Trophoblast cell (in vitro differentiated cells and primary cell): ENCODE data around the gene INTS1.
A peak's percentile ranks its signal among the peaks of the same experiment; 100 is the strongest.

Source experiments
- DNase-seq, 2 donors: peaks; one replicate each; pipeline ENCODE4 v3.0.0-alpha.2; 2016
- H2AFZ ChIP-seq: 2 replicates; pipeline ENCODE4 v1.6.1; 2013; ENCODE audit warnings: low read length, moderate library complexity, mild to moderate bottlenecking; ENCODE audit not compliant: insufficient read depth, poor library complexity
- H2AK5ac ChIP-seq: 2 replicates; pipeline ENCODE4 v1.6.1; 2013; ENCODE audit warnings: mild to moderate bottlenecking, low read length
- H2BK120ac ChIP-seq: 2 replicates; pipeline ENCODE4 v1.6.1; 2013; ENCODE audit warnings: low read length, mild to moderate bottlenecking, moderate library complexity; ENCODE audit not compliant: insufficient read depth, poor library complexity
- H2BK12ac ChIP-seq: 2 replicates; pipeline ENCODE4 v1.6.1; 2013; ENCODE audit warnings: mild to moderate bottlenecking, low read length, moderate library complexity
- H2BK5ac ChIP-seq: 2 replicates; pipeline ENCODE4 v1.6.1; 2013; ENCODE audit warnings: low read length, low read depth, moderate library complexity, mild to moderate bottlenecking; ENCODE audit not compliant: poor library complexity
- H3K14ac ChIP-seq: 2 replicates; pipeline ENCODE4 v1.6.1; 2013; ENCODE audit warnings: mild to moderate bottlenecking, low read length
- H3K18ac ChIP-seq: 2 replicates; pipeline ENCODE4 v1.6.1; 2013; ENCODE audit warnings: mild to moderate bottlenecking, low read length
- H3K23ac ChIP-seq: 2 replicates; pipeline ENCODE4 v1.6.1; 2013; ENCODE audit warnings: low read length
- H3K27ac ChIP-seq: 2 replicates; pipeline ENCODE4 v1.5.1; 2013; ENCODE audit warnings: low read depth, mild to moderate bottlenecking, inconsistent platforms, low read length, moderate library complexity
- H3K27me3 ChIP-seq: 2 replicates; pipeline ENCODE4 v1.6.1; 2013; ENCODE audit warnings: inconsistent platforms, mild to moderate bottlenecking, low read length, moderate library complexity; ENCODE audit not compliant: insufficient read depth
- H3K36me3 ChIP-seq, 2 experiments: 1 replicate in 1 of 2; 2 replicates in 1 of 2; pipeline ENCODE4 v1.6.1; 2013; ENCODE audit warnings: low read length in 2 of 2, mild to moderate bottlenecking in 2 of 2, moderate library complexity in 1 of 2; ENCODE audit not compliant: insufficient read depth in 2 of 2, control insufficient read depth in 1 of 2
- H3K4ac ChIP-seq: 2 replicates; pipeline ENCODE4 v1.6.1; 2013; ENCODE audit warnings: low read depth, mild to moderate bottlenecking, low read length, moderate library complexity
- H3K4me1 ChIP-seq, 2 experiments: 1 replicate in 1 of 2; 2 replicates in 1 of 2; pipeline ENCODE4 v1.6.1; 2013; ENCODE audit warnings: low read length in 2 of 2, mild to moderate bottlenecking in 2 of 2, moderate library complexity in 1 of 2; ENCODE audit not compliant: insufficient read depth in 2 of 2, control insufficient read depth in 1 of 2
- H3K4me2 ChIP-seq: 2 replicates; pipeline ENCODE4 v1.6.1; 2013; ENCODE audit warnings: inconsistent platforms, mild to moderate bottlenecking, low read length, moderate library complexity
- H3K4me3 ChIP-seq: 2 replicates; pipeline ENCODE4 v1.5.1; 2013; ENCODE audit warnings: mild to moderate bottlenecking, low read depth, low read length, inconsistent platforms
- H3K79me1 ChIP-seq: one replicate; pipeline ENCODE4 v1.6.1; 2013; ENCODE audit warnings: low read length
- H3K79me2 ChIP-seq: 2 replicates; pipeline ENCODE4 v1.6.1; 2013; ENCODE audit warnings: low read length, mild to moderate bottlenecking; ENCODE audit not compliant: control insufficient read depth, insufficient read depth, poor library complexity
- H3K9ac ChIP-seq: 2 replicates; pipeline ENCODE4 v1.6.1; 2013; ENCODE audit warnings: mild to moderate bottlenecking, low read length
- H3K9me3 ChIP-seq: 2 replicates; pipeline ENCODE4 v1.6.1; 2013; ENCODE audit warnings: low read depth, mild to moderate bottlenecking, control low read depth, inconsistent platforms, low read length; ENCODE audit not compliant: insufficient read depth
- H4K12ac ChIP-seq: 2 replicates; pipeline ENCODE4 v1.6.1; 2013; ENCODE audit warnings: low read depth, mild to moderate bottlenecking, low read length, moderate library complexity
- H4K8ac ChIP-seq: 2 replicates; pipeline ENCODE4 v1.6.1; 2013; ENCODE audit warnings: low read depth, mild to moderate bottlenecking, low read length, moderate library complexity
- H4K91ac ChIP-seq: one replicate; pipeline ENCODE4 v1.6.1; 2013; ENCODE audit warnings: low read depth, mild to moderate bottlenecking, low read length, moderate library complexity
- WGBS: extraction: QIAGEN DNeasy Blood & Tissue Kit; methylation state at CpG from one replicate; pipeline ENCODE4 v1.1.7; 2013; ENCODE audit warnings: missing lambda C conversion rate; ENCODE audit not compliant: insufficient read length, insufficient coverage; ENCODE audit errors: extremely low coverage; 5-methylcytosine and 5-hydroxymethylcytosine counted together

Gene INTS1

GRCh38 chr7:1432411-1433082 lies 71.6 kb downstream of the INTS1 start:
- no peak overlapping the region for H3K23ac ChIP-seq

GRCh38 chr7:1431634-1432380 lies 72.4 kb downstream of the INTS1 start:
- H2BK120ac ChIP-seq = no peak overlapping the region
- H3K9ac ChIP-seq = no peak overlapping the region
- H3K18ac ChIP-seq = no peak overlapping the region
- H2BK12ac ChIP-seq = no peak overlapping the region
- H3K23ac ChIP-seq = no peak overlapping the region
- peak; percentile 84 to 85 for DNase-seq
- peaks cover 0 to 3% of the 10 kb centered on the region in 2 experiments for H3K36me3 ChIP-seq
- H2BK5ac ChIP-seq = no peak overlapping the region
- no peak overlapping the region for H4K8ac ChIP-seq
- WGBS = no CpG with 5 or more reads among the region's 22 CpGs
- no peak overlapping the region for H3K27ac ChIP-seq
- no peak overlapping the region for H3K14ac ChIP-seq
- H4K12ac ChIP-seq = no peak overlapping the region
- peaks cover 2% of the 10 kb centered on the region for H3K9me3 ChIP-seq
- H2AFZ ChIP-seq = no peak overlapping the region
- no peaks in the 10 kb centered on the region for H3K27me3 ChIP-seq
- no peak overlapping the region for H2AK5ac ChIP-seq
- H3K79me1 ChIP-seq = no peaks in the 10 kb centered on the region
- H3K4me2 ChIP-seq = no peak overlapping the region
- H3K4me1 ChIP-seq = no peaks in the 10 kb centered on the region
- H3K4me3 ChIP-seq = no peak overlapping the region
- no peaks in the 10 kb centered on the region for H3K79me2 ChIP-seq
- no peak overlapping the region for H3K4ac ChIP-seq
- H4K91ac ChIP-seq = no peak overlapping the region

More at GRCh38 chr7:1432411-1433082, 71.6 kb downstream of the INTS1 start:
- Histone ChIP-seq H3K79me2 (no peaks in the 10 kb centered on the region), H3K27ac (no peak overlapping the region), H3K14ac (no peak overlapping the region), H3K18ac (no peak overlapping the region), H3K4ac (no peak overlapping the region), H2BK120ac (no peak overlapping the region), H2BK12ac (no peak overlapping the region), H3K9ac (no peak overlapping the region), H3K27me3 (no peaks in the 10 kb centered on the region), H3K4me3 (no peak overlapping the region), H3K4me1 (no peaks in the 10 kb centered on the region), H4K91ac (no peak overlapping the region), H2AK5ac (no peak overlapping the region), H3K36me3 (peaks cover 3 to 4% of the 10 kb centered on the region in 2 experiments), H2AFZ (no peak overlapping the region), H4K8ac (no peak overlapping the region), H3K9me3 (peaks cover 2% of the 10 kb centered on the region), H3K79me1 (no peaks in the 10 kb centered on the region), H4K12ac (no peak overlapping the region), H2BK5ac (no peak overlapping the region), H3K4me2 (no peak overlapping the region)
- no CpG with 5 or more reads among the region's 30 CpGs for WGBS
- DNase-seq = peak in 1 of 2 donors; percentile 84

- no peak overlapping the region for H3K23ac ChIP-seq
- H3K18ac ChIP-seq = no peak overlapping the region
- no peak for DNase-seq
- no CpG with 5 or more reads among the region's 10 CpGs for WGBS
- H4K12ac ChIP-seq = no peak overlapping the region
- no peak overlapping the region for H3K14ac ChIP-seq
- H2BK120ac ChIP-seq = no peak overlapping the region
- H4K8ac ChIP-seq = no peak overlapping the region
- no peak overlapping the region for H3K9ac ChIP-seq
- H3K27ac ChIP-seq = no peak overlapping the region
- H2AFZ ChIP-seq = no peak overlapping the region
- no peak overlapping the region for H4K91ac ChIP-seq
- H3K79me1 ChIP-seq = no peaks in the 10 kb centered on the region
- H2BK12ac ChIP-seq = no peak overlapping the region
- H3K9me3 ChIP-seq = peaks cover 2% of the 10 kb centered on the region
- H3K4ac ChIP-seq = no peak overlapping the region
- H3K4me3 ChIP-seq = no peak overlapping the region
- H3K4me2 ChIP-seq = no peak overlapping the region
- H3K27me3 ChIP-seq = no peaks in the 10 kb centered on the region
- no peak overlapping the region for H2BK5ac ChIP-seq
- H3K36me3 ChIP-seq = no peaks in the 10 kb centered on the region
- no peaks in the 10 kb centered on the region for H3K79me2 ChIP-seq
- no peaks in the 10 kb centered on the region for H3K4me1 ChIP-seq
- no peak overlapping the region for H2AK5ac ChIP-seq
Observed at GRCh38 chr7:1431226-1431625, 73.0 kb downstream of the INTS1 start.

- H2BK120ac ChIP-seq = no peak overlapping the region
- H4K91ac ChIP-seq = no peak overlapping the region
- no peak overlapping the region for H3K4ac ChIP-seq
- H3K4me3 ChIP-seq = no peak overlapping the region
- H3K4me2 ChIP-seq = no peak overlapping the region
- H3K14ac ChIP-seq = no peak overlapping the region
- H4K8ac ChIP-seq = no peak overlapping the region
- H3K9me3 ChIP-seq = peaks cover 2% of the 10 kb centered on the region
- DNase-seq = no peak
- no peaks in the 10 kb centered on the region for H3K36me3 ChIP-seq
- H3K18ac ChIP-seq = no peak overlapping the region
- no peak overlapping the region for H3K23ac ChIP-seq
- H3K9ac ChIP-seq = no peak overlapping the region
- no peak overlapping the region for H2AFZ ChIP-seq
- no peak overlapping the region for H2AK5ac ChIP-seq
- no peaks in the 10 kb centered on the region for H3K27me3 ChIP-seq
- H2BK12ac ChIP-seq = no peak overlapping the region
- no peaks in the 10 kb centered on the region for H3K79me2 ChIP-seq
- no peak overlapping the region for H3K27ac ChIP-seq
- H3K4me1 ChIP-seq = no peaks in the 10 kb centered on the region
- no peaks in the 10 kb centered on the region for H3K79me1 ChIP-seq
- no peak overlapping the region for H2BK5ac ChIP-seq
- no CpG with 5 or more reads among the region's 32 CpGs for WGBS
- no peak overlapping the region for H4K12ac ChIP-seq
Observed at GRCh38 chr7:1430056-1430845, 73.9 kb downstream of the INTS1 start.
